Measurements from ENCODE around the gene ZNF236. TPM values are rescaled to one million over a fixed set of nuclear protein-coding genes. Genes with fewer than 3 reads are reported as not detected.

Gene ZNF236
- total and polyA plus RNA-seq, 4 donors, result 0.83 to 8.2 (median 5.0) TPM

GRCh38 chr18:76982841-76983583 lies 160.7 kb downstream of the ZNF236 start:
- no peaks in the 10 kb centered on the region for H3K36me3 ChIP-seq (ENCODE audit: control insufficient read depth in 4 of 4, insufficient read depth in 3 of 4, low read depth in 1 of 4, low read length in 3 of 4)
- H3K9me3 ChIP-seq (ENCODE audit: control insufficient read depth in 4 of 4, low read length in 3 of 4), result no peaks in the 10 kb centered on the region
- no peak overlapping the region for H3K4me3 ChIP-seq (ENCODE audit: low read depth in 1 of 3, low read length in 3 of 3)
- peak; percentile 88 for DNase-seq (ENCODE audit: low spot score)
- H3K27me3 ChIP-seq (ENCODE audit: control insufficient read depth in 4 of 4, insufficient read depth in 4 of 4, low read length in 3 of 4), result no peaks in the 10 kb centered on the region
- H3K9ac ChIP-seq (ENCODE audit: low read depth in 1 of 2, low read length in 2 of 2), result no peak overlapping the region
- peaks cover 3 to 27% (median 22%) of the 10 kb centered on the region in 4 donors for H3K4me1 ChIP-seq (ENCODE audit: control insufficient read depth in 4 of 4, insufficient read depth in 4 of 4, low read length in 3 of 4)
- TF ChIP-seq RXRA (IDR thresholded peaks at IDR 0.05) (peak in 1 of 2 donors; percentile 30), FOXA2 (IDR thresholded peaks at IDR 0.05) (no peak), SP1 (IDR thresholded peaks at IDR 0.05) (no peak), TAF1 (conservative IDR thresholded peaks at IDR 0.05) (no peak), FOXA1 (IDR thresholded peaks at IDR 0.05) (no peak), RAD21 (IDR thresholded peaks at IDR 0.05) (peak; percentile 86 to 94), HNF4A (conservative IDR thresholded peaks at IDR 0.05) (peak in 1 of 2 donors; percentile 10)
- TF ChIP-seq, protein P1, sequence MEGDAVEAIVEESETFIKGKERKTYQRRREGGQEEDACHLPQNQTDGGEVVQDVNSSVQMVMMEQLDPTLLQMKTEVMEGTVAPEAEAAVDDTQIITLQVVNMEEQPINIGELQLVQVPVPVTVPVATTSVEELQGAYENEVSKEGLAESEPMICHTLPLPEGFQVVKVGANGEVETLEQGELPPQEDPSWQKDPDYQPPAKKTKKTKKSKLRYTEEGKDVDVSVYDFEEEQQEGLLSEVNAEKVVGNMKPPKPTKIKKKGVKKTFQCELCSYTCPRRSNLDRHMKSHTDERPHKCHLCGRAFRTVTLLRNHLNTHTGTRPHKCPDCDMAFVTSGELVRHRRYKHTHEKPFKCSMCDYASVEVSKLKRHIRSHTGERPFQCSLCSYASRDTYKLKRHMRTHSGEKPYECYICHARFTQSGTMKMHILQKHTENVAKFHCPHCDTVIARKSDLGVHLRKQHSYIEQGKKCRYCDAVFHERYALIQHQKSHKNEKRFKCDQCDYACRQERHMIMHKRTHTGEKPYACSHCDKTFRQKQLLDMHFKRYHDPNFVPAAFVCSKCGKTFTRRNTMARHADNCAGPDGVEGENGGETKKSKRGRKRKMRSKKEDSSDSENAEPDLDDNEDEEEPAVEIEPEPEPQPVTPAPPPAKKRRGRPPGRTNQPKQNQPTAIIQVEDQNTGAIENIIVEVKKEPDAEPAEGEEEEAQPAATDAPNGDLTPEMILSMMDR (IDR thresholded peaks at IDR 0.05; ENCODE audit: low read depth, low read length, missing input control), result peak; percentile 96
- H3K27ac ChIP-seq (ENCODE audit: low read depth in 1 of 2, low read length in 2 of 2), result no peak overlapping the region
- 9% methylated on average over 15 of the region's 15 CpGs for WGBS

DNA sequence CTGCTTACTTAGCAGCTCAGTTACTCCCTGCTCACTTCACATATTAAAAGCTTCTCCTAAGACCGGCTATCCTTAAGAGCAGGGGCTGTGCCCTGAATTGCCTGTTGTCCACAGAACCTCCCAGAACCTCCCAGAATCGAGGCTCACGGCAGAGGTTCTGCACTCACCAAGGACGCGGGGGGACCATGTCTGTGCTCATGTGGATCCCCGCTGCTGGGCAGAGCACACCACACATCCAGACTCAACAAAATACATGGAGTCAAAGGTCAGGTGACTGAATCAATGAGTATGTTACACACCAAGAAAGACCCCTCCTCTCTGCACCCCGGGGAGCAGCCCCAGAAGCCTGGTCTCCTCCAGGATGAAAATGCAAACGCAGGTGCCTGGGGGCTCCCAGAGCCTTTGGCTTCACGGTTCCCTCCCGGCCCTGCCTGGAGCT lies 161.3 kb downstream of the ZNF236 start:
- no peak overlapping the region for H3K9ac ChIP-seq (ENCODE audit: low read depth in 1 of 2, low read length in 2 of 2)
- peaks cover 3 to 27% (median 22%) of the 10 kb centered on the region in 4 donors for H3K4me1 ChIP-seq (ENCODE audit: control insufficient read depth in 4 of 4, insufficient read depth in 4 of 4, low read length in 3 of 4)
- DNase-seq (ENCODE audit: low spot score), result no peak
- H3K36me3 ChIP-seq (ENCODE audit: control insufficient read depth in 4 of 4, insufficient read depth in 3 of 4, low read depth in 1 of 4, low read length in 3 of 4), result no peaks in the 10 kb centered on the region
- no peaks in the 10 kb centered on the region for H3K27me3 ChIP-seq (ENCODE audit: control insufficient read depth in 4 of 4, insufficient read depth in 4 of 4, low read length in 3 of 4)
- H3K4me3 ChIP-seq (ENCODE audit: low read depth in 1 of 3, low read length in 3 of 3), result no peak overlapping the region
- WGBS, result 47% methylated on average over 10 of the region's 10 CpGs
- no peak overlapping the region for H3K27ac ChIP-seq (ENCODE audit: low read depth in 1 of 2, low read length in 2 of 2)
- H3K9me3 ChIP-seq (ENCODE audit: control insufficient read depth in 4 of 4, low read length in 3 of 4), result no peaks in the 10 kb centered on the region
- no peak for TF ChIP-seq FOXA2 (IDR thresholded peaks at IDR 0.05)
- no peak for TF ChIP-seq NR2F2 (IDR thresholded peaks at IDR 0.05)
- TF ChIP-seq HNF4A (conservative IDR thresholded peaks at IDR 0.05), result no peak
- TF ChIP-seq, protein P2, sequence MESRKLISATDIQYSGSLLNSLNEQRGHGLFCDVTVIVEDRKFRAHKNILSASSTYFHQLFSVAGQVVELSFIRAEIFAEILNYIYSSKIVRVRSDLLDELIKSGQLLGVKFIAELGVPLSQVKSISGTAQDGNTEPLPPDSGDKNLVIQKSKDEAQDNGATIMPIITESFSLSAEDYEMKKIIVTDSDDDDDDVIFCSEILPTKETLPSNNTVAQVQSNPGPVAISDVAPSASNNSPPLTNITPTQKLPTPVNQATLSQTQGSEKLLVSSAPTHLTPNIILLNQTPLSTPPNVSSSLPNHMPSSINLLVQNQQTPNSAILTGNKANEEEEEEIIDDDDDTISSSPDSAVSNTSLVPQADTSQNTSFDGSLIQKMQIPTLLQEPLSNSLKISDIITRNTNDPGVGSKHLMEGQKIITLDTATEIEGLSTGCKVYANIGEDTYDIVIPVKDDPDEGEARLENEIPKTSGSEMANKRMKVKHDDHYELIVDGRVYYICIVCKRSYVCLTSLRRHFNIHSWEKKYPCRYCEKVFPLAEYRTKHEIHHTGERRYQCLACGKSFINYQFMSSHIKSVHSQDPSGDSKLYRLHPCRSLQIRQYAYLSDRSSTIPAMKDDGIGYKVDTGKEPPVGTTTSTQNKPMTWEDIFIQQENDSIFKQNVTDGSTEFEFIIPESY (IDR thresholded peaks at IDR 0.05), result no peak
- TF ChIP-seq, protein P3, sequence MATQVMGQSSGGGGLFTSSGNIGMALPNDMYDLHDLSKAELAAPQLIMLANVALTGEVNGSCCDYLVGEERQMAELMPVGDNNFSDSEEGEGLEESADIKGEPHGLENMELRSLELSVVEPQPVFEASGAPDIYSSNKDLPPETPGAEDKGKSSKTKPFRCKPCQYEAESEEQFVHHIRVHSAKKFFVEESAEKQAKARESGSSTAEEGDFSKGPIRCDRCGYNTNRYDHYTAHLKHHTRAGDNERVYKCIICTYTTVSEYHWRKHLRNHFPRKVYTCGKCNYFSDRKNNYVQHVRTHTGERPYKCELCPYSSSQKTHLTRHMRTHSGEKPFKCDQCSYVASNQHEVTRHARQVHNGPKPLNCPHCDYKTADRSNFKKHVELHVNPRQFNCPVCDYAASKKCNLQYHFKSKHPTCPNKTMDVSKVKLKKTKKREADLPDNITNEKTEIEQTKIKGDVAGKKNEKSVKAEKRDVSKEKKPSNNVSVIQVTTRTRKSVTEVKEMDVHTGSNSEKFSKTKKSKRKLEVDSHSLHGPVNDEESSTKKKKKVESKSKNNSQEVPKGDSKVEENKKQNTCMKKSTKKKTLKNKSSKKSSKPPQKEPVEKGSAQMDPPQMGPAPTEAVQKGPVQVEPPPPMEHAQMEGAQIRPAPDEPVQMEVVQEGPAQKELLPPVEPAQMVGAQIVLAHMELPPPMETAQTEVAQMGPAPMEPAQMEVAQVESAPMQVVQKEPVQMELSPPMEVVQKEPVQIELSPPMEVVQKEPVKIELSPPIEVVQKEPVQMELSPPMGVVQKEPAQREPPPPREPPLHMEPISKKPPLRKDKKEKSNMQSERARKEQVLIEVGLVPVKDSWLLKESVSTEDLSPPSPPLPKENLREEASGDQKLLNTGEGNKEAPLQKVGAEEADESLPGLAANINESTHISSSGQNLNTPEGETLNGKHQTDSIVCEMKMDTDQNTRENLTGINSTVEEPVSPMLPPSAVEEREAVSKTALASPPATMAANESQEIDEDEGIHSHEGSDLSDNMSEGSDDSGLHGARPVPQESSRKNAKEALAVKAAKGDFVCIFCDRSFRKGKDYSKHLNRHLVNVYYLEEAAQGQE (IDR thresholded peaks at IDR 0.05), result no peak
- no peak for TF ChIP-seq EGR1 (IDR thresholded peaks at IDR 0.05; ENCODE audit: low read depth in 2 of 2)
- TF ChIP-seq HNF4G (IDR thresholded peaks at IDR 0.05), result no peak
- TF ChIP-seq RXRA (IDR thresholded peaks at IDR 0.05), result no peak
- TF ChIP-seq SP1 (IDR thresholded peaks at IDR 0.05), result no peak
- TF ChIP-seq GABPA (IDR thresholded peaks at IDR 0.05 in 1 of 2, conservative IDR thresholded peaks at IDR 0.05 in 1 of 2), result no peak
- no peak for TF ChIP-seq YY1 (IDR thresholded peaks at IDR 0.05)
- no peak for TF ChIP-seq MAX (IDR thresholded peaks at IDR 0.05)
- TF ChIP-seq TAF1 (conservative IDR thresholded peaks at IDR 0.05), result no peak

Data from liver (tissue), 9 donors.